Occipital lobe (tissue), 2 donors: Measurements from ENCODE around the gene RPP25L. TPM values are rescaled to one million over a fixed set of nuclear protein-coding genes. Genes with fewer than 3 reads are reported as not detected.

Experiments
- DNase-seq: peaks from one replicate; lab custom pipeline; 2025; lab: John Stamatoyannopoulos, UW
- total RNA-seq: library from RNA; depleted of rRNA; stranded (reverse); fragments of >200 nt; gene quantifications from one replicate; pipeline ENCODE4 v1.2.3, GENCODE V29; 2014

The RPP25L gene
- total RNA-seq, 1 donor from 2014 or later: 5.5 TPM

- DNase-seq: no peak
Observed at GRCh38 chr9:34611251-34611810, 566 bp downstream of the RPP25L start.

- DNase-seq: no peak
Observed at GRCh38 chr9:34610434-34611206, 1.3 kb downstream of the RPP25L start.

- DNase-seq: no peak
Observed at GRCh38 chr9:34607331-34607730, 4.6 kb downstream of the RPP25L start.

- no peak for DNase-seq
Observed at GRCh38 chr9:34606905-34607304, 5.0 kb downstream of the RPP25L start.

- DNase-seq: no peak
Observed at GRCh38 chr9:34606190-34606589, 5.7 kb downstream of the RPP25L start.

GRCh38 chr9:34603610-34604231 lies 8.2 kb downstream of the RPP25L start:
- DNase-seq: peak; percentile 67

- DNase-seq: no peak
Observed at GRCh38 chr9:34601937-34602573, 9.8 kb downstream of the RPP25L start.

- no peak for DNase-seq
Observed at GRCh38 chr9:34600908-34601307, 11.0 kb downstream of the RPP25L start.

GRCh38 chr9:34599546-34599945 lies 12.4 kb downstream of the RPP25L start:
- no peak for DNase-seq

- no peak for DNase-seq
Observed at GRCh38 chr9:34594177-34594576, 17.7 kb downstream of the RPP25L start.

GRCh38 chr9:34592895-34593601 lies 18.8 kb downstream of the RPP25L start:
- DNase-seq: no peak

- no peak for DNase-seq
Observed at GRCh38 chr9:34591917-34592866, 19.7 kb downstream of the RPP25L start.

- DNase-seq: peak; percentile 74
Observed at GRCh38 chr9:34591248-34591916, 20.5 kb downstream of the RPP25L start.

- DNase-seq: no peak
Observed at GRCh38 chr9:34590381-34591247, 21.3 kb downstream of the RPP25L start.

GRCh38 chr9:34589636-34590380 lies 22.1 kb downstream of the RPP25L start, which contains the start of gene CNTFR:
CNTFR (minus strand) TSS chr9:34589724; CDS start chr9:34568981, 20,743 bp downstream.
- DNase-seq: peak; percentile 49

- peak; percentile 33 for DNase-seq
Observed at GRCh38 chr9:34588671-34589635, 22.9 kb downstream of the RPP25L start.

- no peak for DNase-seq
Observed at GRCh38 chr9:34587271-34587670, 24.6 kb downstream of the RPP25L start.
